Neural cell (in vitro differentiated cells): ENCODE data around the gene LTBP4.
"Not testable (repeated sequence)": the region's sequence is repeated elsewhere in the genome, so short reads cannot be mapped to it uniquely, and the experiment has no call there.

Experiments used
- EZH2 ChIP-seq: fragments of 200-600, 300-800 bp; shearing (Covaris generic), sonication (generic); IDR thresholded peaks from 2 replicates; pipeline ENCODE4 v1.6.1; 2014; ENCODE audit warnings: antibody characterized with exemption, low read length, borderline replicate concordance, mild to moderate bottlenecking; ENCODE audit not compliant: insufficient read depth, poor library complexity, severe bottlenecking
- MXI1 ChIP-seq: fragments of 450-650 bp; conservative IDR thresholded peaks from 2 replicates; pipeline ENCODE4 v1.6.1; 2014; ENCODE audit warnings: antibody characterized with exemption, mild to moderate bottlenecking; ENCODE audit not compliant: poor library complexity, severe bottlenecking
- POLR2AphosphoS5 ChIP-seq: IDR thresholded peaks from 2 replicates; pipeline ENCODE4 v1.6.1; 2012
- REST ChIP-seq: IDR thresholded peaks from 2 replicates; pipeline ENCODE4 v1.6.1; 2012; ENCODE audit warnings: borderline replicate concordance
- SMC3 ChIP-seq: fragments of 450-650 bp; conservative IDR thresholded peaks from 2 replicates; pipeline ENCODE4 v1.6.1; 2014; ENCODE audit warnings: antibody characterized with exemption, mild to moderate bottlenecking, moderate library complexity; ENCODE audit not compliant: poor library complexity
- TAF1 ChIP-seq: IDR thresholded peaks from 2 replicates; pipeline ENCODE4 v1.6.1; 2012; ENCODE audit warnings: low read depth
- TF ChIP-seq, protein P1 (sequence below): fragments of 450-650 bp; IDR thresholded peaks from 2 replicates; pipeline ENCODE4 v1.5.1; 2014; ENCODE audit warnings: antibody characterized with exemption, mild to moderate bottlenecking, moderate library complexity; ENCODE audit not compliant: poor library complexity, severe bottlenecking

GRCh38 chr19:40591724-40592123 is 9.4 kb upstream of the LTBP4 start:
- TF ChIP-seq, protein P1, sequence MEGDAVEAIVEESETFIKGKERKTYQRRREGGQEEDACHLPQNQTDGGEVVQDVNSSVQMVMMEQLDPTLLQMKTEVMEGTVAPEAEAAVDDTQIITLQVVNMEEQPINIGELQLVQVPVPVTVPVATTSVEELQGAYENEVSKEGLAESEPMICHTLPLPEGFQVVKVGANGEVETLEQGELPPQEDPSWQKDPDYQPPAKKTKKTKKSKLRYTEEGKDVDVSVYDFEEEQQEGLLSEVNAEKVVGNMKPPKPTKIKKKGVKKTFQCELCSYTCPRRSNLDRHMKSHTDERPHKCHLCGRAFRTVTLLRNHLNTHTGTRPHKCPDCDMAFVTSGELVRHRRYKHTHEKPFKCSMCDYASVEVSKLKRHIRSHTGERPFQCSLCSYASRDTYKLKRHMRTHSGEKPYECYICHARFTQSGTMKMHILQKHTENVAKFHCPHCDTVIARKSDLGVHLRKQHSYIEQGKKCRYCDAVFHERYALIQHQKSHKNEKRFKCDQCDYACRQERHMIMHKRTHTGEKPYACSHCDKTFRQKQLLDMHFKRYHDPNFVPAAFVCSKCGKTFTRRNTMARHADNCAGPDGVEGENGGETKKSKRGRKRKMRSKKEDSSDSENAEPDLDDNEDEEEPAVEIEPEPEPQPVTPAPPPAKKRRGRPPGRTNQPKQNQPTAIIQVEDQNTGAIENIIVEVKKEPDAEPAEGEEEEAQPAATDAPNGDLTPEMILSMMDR, result not testable (repeated sequence)
- TF ChIP-seq POLR2AphosphoS5, REST, MXI1, TAF1, EZH2, SMC3: not testable (repeated sequence)
